ENCODE measurements around the gene DDX50. TPM values are rescaled to one million over a fixed set of nuclear protein-coding genes. Genes with fewer than 3 reads are reported as not detected.

DDX50 gene
- total RNA-seq, 1 experiment from 2014 or later = 50.7 TPM

DNA sequence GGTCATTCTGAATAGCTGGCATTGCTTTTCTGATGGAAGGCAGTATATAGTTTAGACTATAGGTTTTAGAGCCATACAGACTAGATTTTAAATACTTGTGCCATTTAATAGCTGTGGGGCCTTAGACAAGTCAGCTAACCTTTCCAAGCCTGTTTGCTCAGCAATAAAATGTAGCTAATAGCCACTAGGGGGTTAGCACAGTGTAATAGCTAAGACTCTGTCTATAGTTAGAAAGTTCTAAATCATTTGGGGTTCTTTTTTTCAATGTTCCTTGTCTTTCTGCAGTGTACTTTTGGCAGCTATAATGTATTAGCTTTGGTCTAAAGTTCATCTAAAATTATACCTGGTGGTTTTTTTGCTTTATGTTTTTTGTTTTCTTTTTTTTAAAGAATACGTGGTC is 80.0 kb downstream of the DDX50 start:
- H3K4ac ChIP-seq (ENCODE audit: low read depth, low read length) = no peak overlapping the region
- H4K91ac ChIP-seq (ENCODE audit: insufficient read length, low read depth, low read length) = no peak overlapping the region
- DNase-seq = no peak
- no peak overlapping the region for H3K56ac ChIP-seq (ENCODE audit: insufficient read length, low read depth, low read length)
- H3K14ac ChIP-seq (ENCODE audit: insufficient read depth, low read length) = no peak overlapping the region
- H2BK15ac ChIP-seq (ENCODE audit: low read depth, low read length) = no peak overlapping the region
- H3K9ac ChIP-seq (ENCODE audit: extremely low read depth, insufficient read length, low read length) = no peak overlapping the region
- no peak overlapping the region for H3T11ph ChIP-seq (ENCODE audit: low read length)
- Mint-ChIP-seq H3K27me3 (ENCODE audit: low read depth) (no peaks in the 10 kb centered on the region; the same call in 1 of the 2 replicates), H3K36me3 (ENCODE audit: insufficient read depth in 1 of 3, low read depth in 3 of 3) (peaks cover 47 to 88% (median 74%) of the 10 kb centered on the region in 3 experiments), H3K9me3 (no peaks in the 10 kb centered on the region; a peak in 1 of 5 replicates), H3K4me3 (no peak overlapping the region), H3K27ac (no peak overlapping the region), H3K4me1 (no peaks in the 10 kb centered on the region)
- H3K27ac ChIP-seq (ENCODE audit: insufficient read length, low read depth, low read length) = no peak overlapping the region
- H2BK5ac ChIP-seq (ENCODE audit: insufficient read length, low read length) = no peak overlapping the region
- TF ChIP-seq, protein P1, sequence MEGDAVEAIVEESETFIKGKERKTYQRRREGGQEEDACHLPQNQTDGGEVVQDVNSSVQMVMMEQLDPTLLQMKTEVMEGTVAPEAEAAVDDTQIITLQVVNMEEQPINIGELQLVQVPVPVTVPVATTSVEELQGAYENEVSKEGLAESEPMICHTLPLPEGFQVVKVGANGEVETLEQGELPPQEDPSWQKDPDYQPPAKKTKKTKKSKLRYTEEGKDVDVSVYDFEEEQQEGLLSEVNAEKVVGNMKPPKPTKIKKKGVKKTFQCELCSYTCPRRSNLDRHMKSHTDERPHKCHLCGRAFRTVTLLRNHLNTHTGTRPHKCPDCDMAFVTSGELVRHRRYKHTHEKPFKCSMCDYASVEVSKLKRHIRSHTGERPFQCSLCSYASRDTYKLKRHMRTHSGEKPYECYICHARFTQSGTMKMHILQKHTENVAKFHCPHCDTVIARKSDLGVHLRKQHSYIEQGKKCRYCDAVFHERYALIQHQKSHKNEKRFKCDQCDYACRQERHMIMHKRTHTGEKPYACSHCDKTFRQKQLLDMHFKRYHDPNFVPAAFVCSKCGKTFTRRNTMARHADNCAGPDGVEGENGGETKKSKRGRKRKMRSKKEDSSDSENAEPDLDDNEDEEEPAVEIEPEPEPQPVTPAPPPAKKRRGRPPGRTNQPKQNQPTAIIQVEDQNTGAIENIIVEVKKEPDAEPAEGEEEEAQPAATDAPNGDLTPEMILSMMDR (conservative IDR thresholded peaks at IDR 0.05) = peak; percentile 55; the same call in 2 of the 3 replicates
- H2BK120ac ChIP-seq (ENCODE audit: low read depth, low read length, poor library complexity, severe bottlenecking) = no peak overlapping the region
- H3K4me2 ChIP-seq (ENCODE audit: insufficient read depth, insufficient read length, low read length) = no peak overlapping the region
- H3K4me1 ChIP-seq (ENCODE audit: insufficient read depth, low read length) = no peaks in the 10 kb centered on the region
- H4K20me1 ChIP-seq (ENCODE audit: control insufficient read depth, insufficient read depth, insufficient read length) = no peaks in the 10 kb centered on the region
- H3K27me3 ChIP-seq (ENCODE audit: insufficient read depth, low read length) = no peaks in the 10 kb centered on the region
- no peak overlapping the region for H2AK5ac ChIP-seq (ENCODE audit: insufficient read length, low read length)
- no peak overlapping the region for H3K23ac ChIP-seq (ENCODE audit: insufficient read length, low read depth, low read length)
- H2AFZ ChIP-seq (ENCODE audit: low read length) = no peak overlapping the region
- no CpG with 5 or more reads among the region's 1 CpG for WGBS (ENCODE audit: extremely low coverage, insufficient read length, low lambda C conversion rate)
- no peak overlapping the region for H2BK20ac ChIP-seq (ENCODE audit: low read depth, low read length, poor library complexity, severe bottlenecking)
- H4K8ac ChIP-seq (replicated peaks; ENCODE audit: insufficient read length, low read depth, low read length) = no peak overlapping the region
- no peaks in the 10 kb centered on the region for H3K79me2 ChIP-seq (ENCODE audit: insufficient read depth, low read length)
- no peak overlapping the region for H2BK12ac ChIP-seq (ENCODE audit: insufficient read length, low read depth, low read length)
- no peaks in the 10 kb centered on the region for H3K23me2 ChIP-seq (ENCODE audit: insufficient read length, low read depth, low read length, poor library complexity, severe bottlenecking)
- H3K18ac ChIP-seq (ENCODE audit: insufficient read length, low read depth, low read length) = no peak overlapping the region
- H3K79me1 ChIP-seq (ENCODE audit: insufficient read depth, low read depth, low read length, poor library complexity, severe bottlenecking) = peaks cover 5% of the 10 kb centered on the region
- no peak overlapping the region for H4K5ac ChIP-seq (ENCODE audit: insufficient read length, low read depth, low read length)
- no peaks in the 10 kb centered on the region for H3K9me3 ChIP-seq (ENCODE audit: control insufficient read depth, low read depth, low read length)

Measured in H9 (cell line).